Pancreas (tissue), 10 donors: ENCODE measurements around the gene TAAR8. TPM values are rescaled to one million over a fixed set of nuclear protein-coding genes. Genes with fewer than 3 reads are reported as not detected.

Source experiments
- ATAC-seq, 4 donors: fragments of 200-7000 bp; cut with Tn5 transposase; one replicate each; pipeline versions ENCODE4 v1.8.0 to v1.9.1; 2020; ENCODE audit warnings: mild to moderate bottlenecking in 4 of 4, moderate library complexity in 4 of 4
- DNase-seq, 6 donors: peaks; one replicate each; pipeline ENCODE4 v3.0.0-alpha.2; 2020
- FAIRE-seq: peaks from 2 replicates; lab custom pipeline; 2012; peaks lifted over from hg19 to GRCh38; lab: Jason Lieb, UNC
- H3K27ac ChIP-seq, 4 donors: fragments of 200-600 bp; sonication (generic); 1 replicate in 3 of 4; 2 replicates in 1 of 4; pipeline versions ENCODE4 v1.5.0 to v1.8.0; 2020
- H3K27me3 ChIP-seq, 4 donors: fragments of 200-600 bp; one replicate each; pipeline ENCODE4 v1.8.0; 2021
- H3K36me3 ChIP-seq, 3 donors: fragments of 200-600 bp; sonication (generic) in 1 of 3; one replicate each; pipeline versions ENCODE4 v1.5.0 to v1.8.0; 2020 to 2021
- H3K4me1 ChIP-seq, 3 donors: fragments of 200-600 bp; one replicate each; pipeline ENCODE4 v1.8.0; 2021
- H3K4me3 ChIP-seq, 4 donors: fragments of 200-600 bp; sonication (generic) in 2 of 4; one replicate each; pipeline versions ENCODE4 v1.5.0 to v1.8.0; 2020 to 2021
- H3K9me3 ChIP-seq, 4 donors: fragments of 200-600 bp; one replicate each; pipeline ENCODE4 v1.8.0; 2021
- WGBS, 2 donors: extraction: QIAGEN DNeasy Blood & Tissue Kit; methylation state at CpG; one replicate each; pipeline ENCODE4 v1.1.7; 2013; 5-methylcytosine and 5-hydroxymethylcytosine counted together
- intact Hi-C, 3 donors: fragments of 100-400 bp; cut with DNase I; formaldehyde crosslinking; loops; one replicate each; pipeline versions ENCODE4 v1.11.1 to v1.14.2; 2022
- polyA plus RNA-seq, 2 donors: library from polyadenylated mRNA; stranded (reverse); fragments of 200-250 nt; gene quantifications; one replicate each; pipeline ENCODE4 v1.2.3, GENCODE V29; 2013
- total RNA-seq, 6 donors: library from RNA; stranded (reverse); fragmentation: NEBNext Ultra II Directional in 4 of 6; extraction: Animal tissue kit (Norgen Biotek cat#: 25700) in 4 of 6; gene quantifications; one replicate each; pipeline versions ENCODE4 v1.2.1 to v1.2.4, GENCODE V29; 2021 to 2023
- TF ChIP-seq, protein P1 (sequence below), 4 donors: fragments of 200-600 bp; sonication (generic) in 3 of 4; IDR thresholded peaks; one replicate each; pipeline versions ENCODE4 v1.5.0 to v1.8.0; 2021; ENCODE audit warnings: antibody characterized with exemption in 4 of 4
- donor health status: healthy with polysubstance abuse.
- donor health status: DM: no; HTN: no; CAD: no; lungs with moderate emphysema.
- donor health status: DM: no; HTN: no; CAD: no.
- donor health status: control.
- donor health status: control.
- donor health status: Bipolar disorder and iron deficiency.
- donor health status: DM: yes; HTN: yes; CAD: no.
- donor health status: DM: no; HTN: no; CAD: no.
- donor health status: DM: no; HTN: no; CAD: no.
- donor health status: DM: yes; HTN: yes; CAD: no.

Gene TAAR8
- total and polyA plus RNA-seq, 8 donors, result not detected

GRCh38 chr6:132571774-132572173, 19.3 kb downstream of the TAAR8 start:
- no peaks in the 10 kb centered on the region for H3K36me3 ChIP-seq
- ATAC-seq, result no peak
- H3K27me3 ChIP-seq, result no peaks in the 10 kb centered on the region
- no peaks in the 10 kb centered on the region for H3K9me3 ChIP-seq
- no peaks in the 10 kb centered on the region for H3K4me1 ChIP-seq
- TF ChIP-seq, protein P1, sequence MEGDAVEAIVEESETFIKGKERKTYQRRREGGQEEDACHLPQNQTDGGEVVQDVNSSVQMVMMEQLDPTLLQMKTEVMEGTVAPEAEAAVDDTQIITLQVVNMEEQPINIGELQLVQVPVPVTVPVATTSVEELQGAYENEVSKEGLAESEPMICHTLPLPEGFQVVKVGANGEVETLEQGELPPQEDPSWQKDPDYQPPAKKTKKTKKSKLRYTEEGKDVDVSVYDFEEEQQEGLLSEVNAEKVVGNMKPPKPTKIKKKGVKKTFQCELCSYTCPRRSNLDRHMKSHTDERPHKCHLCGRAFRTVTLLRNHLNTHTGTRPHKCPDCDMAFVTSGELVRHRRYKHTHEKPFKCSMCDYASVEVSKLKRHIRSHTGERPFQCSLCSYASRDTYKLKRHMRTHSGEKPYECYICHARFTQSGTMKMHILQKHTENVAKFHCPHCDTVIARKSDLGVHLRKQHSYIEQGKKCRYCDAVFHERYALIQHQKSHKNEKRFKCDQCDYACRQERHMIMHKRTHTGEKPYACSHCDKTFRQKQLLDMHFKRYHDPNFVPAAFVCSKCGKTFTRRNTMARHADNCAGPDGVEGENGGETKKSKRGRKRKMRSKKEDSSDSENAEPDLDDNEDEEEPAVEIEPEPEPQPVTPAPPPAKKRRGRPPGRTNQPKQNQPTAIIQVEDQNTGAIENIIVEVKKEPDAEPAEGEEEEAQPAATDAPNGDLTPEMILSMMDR (IDR thresholded peaks at IDR 0.05), result no peak
- DNase-seq, result no peak
- H3K27ac ChIP-seq, result no peak overlapping the region
- intact Hi-C loops, result no loop called here
- FAIRE-seq, result no peak
- no peak overlapping the region for H3K4me3 ChIP-seq

DNA sequence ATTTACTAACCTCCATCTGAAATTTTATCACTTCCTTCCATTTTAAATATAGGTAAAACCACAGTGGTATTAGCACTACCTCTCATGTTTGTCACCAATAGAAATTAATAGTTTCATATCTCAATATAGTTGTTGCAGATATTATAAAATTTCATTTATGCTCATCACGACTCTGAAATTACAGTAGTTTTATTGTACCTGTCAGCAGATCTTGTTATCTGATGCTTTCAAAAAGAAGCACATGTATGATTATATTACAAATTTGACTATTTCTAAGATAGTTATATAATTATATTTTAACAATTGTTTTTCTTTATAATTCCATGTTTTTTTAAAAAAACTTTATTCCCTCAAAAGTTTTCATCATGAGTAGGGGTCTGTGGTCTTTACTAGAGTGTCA, 32.2 kb downstream of the TAAR8 start:
- no peak overlapping the region for H3K4me3 ChIP-seq
- TF ChIP-seq, protein P1 (IDR thresholded peaks at IDR 0.05), result no peak
- no peaks in the 10 kb centered on the region for H3K4me1 ChIP-seq
- FAIRE-seq (no peak), ATAC-seq (no peak), DNase-seq (no peak)
- 68 to 77% methylated on average over 1 of the region's 1 CpG for WGBS, 2 donors
- H3K27ac ChIP-seq, result no peak overlapping the region
- no peaks in the 10 kb centered on the region for H3K9me3 ChIP-seq
- no peaks in the 10 kb centered on the region for H3K27me3 ChIP-seq
- intact Hi-C loops, result no loop called here
- H3K36me3 ChIP-seq, result no peaks in the 10 kb centered on the region

DNA sequence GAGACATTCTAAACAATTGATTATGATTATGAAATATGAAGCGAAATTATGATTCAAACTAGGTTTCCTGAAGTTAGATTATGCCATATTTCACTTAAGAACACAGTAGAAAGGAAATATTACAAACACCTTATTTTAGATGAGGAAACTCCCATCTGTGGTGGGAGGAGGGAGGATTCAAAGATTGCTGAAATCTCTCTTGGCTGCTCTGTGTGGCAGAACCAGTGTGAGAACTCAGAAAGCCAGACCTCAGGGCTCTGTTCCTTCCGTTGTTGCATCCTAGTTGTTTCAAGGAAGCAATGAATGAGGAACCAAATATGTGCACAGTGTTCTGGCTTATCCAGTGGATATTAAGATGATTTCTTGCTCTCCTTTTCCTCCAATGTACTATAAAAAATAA, 35.0 kb downstream of the TAAR8 start:
- TF ChIP-seq, protein P1 (IDR thresholded peaks at IDR 0.05), result no peak
- H3K36me3 ChIP-seq, result no peaks in the 10 kb centered on the region
- H3K4me3 ChIP-seq, result no peak overlapping the region
- FAIRE-seq (no peak), DNase-seq (no peak), ATAC-seq (no peak)
- H3K27ac ChIP-seq, result no peak overlapping the region
- no peaks in the 10 kb centered on the region for H3K27me3 ChIP-seq
- peaks cover 0 to 12% (median 0%) of the 10 kb centered on the region in 3 donors for H3K4me1 ChIP-seq
- intact Hi-C loops, result no loop called here
- WGBS, 2 donors, result 63 to 77% methylated on average over 2 of the region's 2 CpGs
- no peaks in the 10 kb centered on the region for H3K9me3 ChIP-seq

DNA sequence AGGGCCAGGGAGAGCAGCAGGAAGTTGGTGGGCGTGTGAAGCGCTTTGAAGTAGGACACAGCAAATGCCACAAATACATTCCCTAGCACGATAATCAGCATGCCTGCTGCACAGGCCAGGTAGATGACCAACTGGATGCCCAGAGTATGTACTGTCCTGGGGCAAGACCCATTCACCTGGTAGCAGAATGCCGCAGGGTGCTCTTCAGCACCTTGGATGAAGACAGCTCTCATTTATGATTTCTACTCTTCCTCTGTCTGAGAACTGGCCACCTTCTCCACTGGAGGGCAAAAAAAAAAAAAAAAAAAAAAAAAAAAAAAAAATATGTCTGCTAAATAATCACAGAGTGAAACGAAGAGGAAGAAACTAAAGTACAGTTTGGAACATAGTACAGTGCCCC, 37.0 kb downstream of the TAAR8 start, which contains the start of gene TAAR5:
Gene TAAR5, minus strand, starts transcription at position 288 of the 400 bp plus-strand sequence. Its CDS starts 55 bp downstream, at position 233.
- H3K4me3 ChIP-seq, result no peak within 1 kb of the TSS
- 74 to 82% methylated on average over 5 of the region's 5 CpGs for WGBS, 2 donors
- DNase-seq, result no peak
- no peak for FAIRE-seq
- TF ChIP-seq, protein P1 (IDR thresholded peaks at IDR 0.05), result no peak
- no peaks in the 10 kb centered on the region for H3K36me3 ChIP-seq
- no peak within 1 kb of the TSS for H3K27ac ChIP-seq
- no peak for ATAC-seq
- no peaks in the 10 kb centered on the region for H3K27me3 ChIP-seq
- H3K9me3 ChIP-seq, result no peaks in the 10 kb centered on the region
- peaks cover 0 to 12% (median 0%) of the 10 kb centered on the region in 3 donors for H3K4me1 ChIP-seq
- intact Hi-C loops, result no loop called here

DNA sequence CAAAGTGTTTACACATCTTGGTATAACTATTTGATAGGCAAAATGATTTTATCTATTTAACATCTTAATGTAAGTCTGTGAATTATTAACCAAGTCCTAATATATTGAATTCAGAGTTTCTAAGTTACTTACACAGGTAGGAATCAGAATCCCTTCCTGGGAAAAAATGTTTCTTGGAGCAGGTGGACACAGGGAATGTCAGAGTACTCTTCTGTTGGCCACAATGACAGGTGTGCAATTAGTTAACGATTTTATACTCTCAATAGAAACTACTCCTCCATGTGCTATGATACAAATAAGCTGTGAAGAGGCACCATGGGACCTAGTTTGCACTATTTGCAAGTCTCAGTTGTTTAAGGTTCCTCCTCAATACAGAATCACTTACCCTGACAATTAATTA, 37.9 kb downstream of the TAAR8 start:
- peaks cover 0 to 12% (median 0%) of the 10 kb centered on the region in 3 donors for H3K4me1 ChIP-seq
- peak in 3 of 4 donors; percentile 45 to 71 (median 64) for ATAC-seq
- H3K36me3 ChIP-seq, result no peaks in the 10 kb centered on the region
- H3K4me3 ChIP-seq, result no peak overlapping the region
- no peak overlapping the region for H3K27ac ChIP-seq
- FAIRE-seq, result no peak
- no peaks in the 10 kb centered on the region for H3K27me3 ChIP-seq
- intact Hi-C loops, result no loop called here
- 11 to 13% methylated on average over 1 of the region's 1 CpG for WGBS, 2 donors
- TF ChIP-seq, protein P1 (IDR thresholded peaks at IDR 0.05), result no peak
- no peaks in the 10 kb centered on the region for H3K9me3 ChIP-seq
- DNase-seq, result no peak
